T-helper 2 cell (primary cell): ENCODE results near the gene CLCNKB.
"Not testable (repeated sequence)": the region's sequence is repeated elsewhere in the genome, so short reads cannot be mapped to it uniquely, and the experiment has no call there.

Experiments
- DNase-seq, 5 experiments: peaks; one replicate each; pipeline versions ENCODE4 v3.0.0 to v3.0.0-alpha.2; 2012 to 2022
- total RNA-seq, 2 donors: gene quantifications; one replicate each; lab custom pipeline; 2026; lab: John Stamatoyannopoulos, UW

The CLCNKB gene
- total RNA-seq = 0 reads per million in 2 donors

DNA sequence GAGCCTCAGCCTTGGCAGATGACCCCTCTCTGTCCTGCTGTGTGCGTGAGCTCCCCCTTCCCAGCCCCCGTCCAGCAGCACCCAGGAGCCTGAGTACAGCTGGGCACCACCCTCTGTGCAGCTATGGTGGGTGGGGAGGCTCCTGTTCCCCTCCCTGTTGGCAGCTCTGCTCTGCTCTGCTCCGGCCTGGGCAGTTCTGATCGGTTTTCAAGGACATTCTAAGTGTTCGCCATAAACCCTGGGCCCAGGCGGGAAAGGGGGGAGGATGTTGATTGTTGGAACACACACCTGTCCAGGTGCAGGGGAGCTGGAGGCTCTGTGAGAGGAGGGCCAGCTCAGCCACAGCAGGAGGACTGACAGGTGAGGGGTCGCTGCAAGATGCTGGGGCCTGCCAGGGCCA is at the start of gene CLCNKB:
CLCNKB (plus strand) TSS at position 262 of the 400 bp plus-strand sequence. CDS start 711 bp downstream, outside the sequence.
- DNase-seq = no peak

DNA sequence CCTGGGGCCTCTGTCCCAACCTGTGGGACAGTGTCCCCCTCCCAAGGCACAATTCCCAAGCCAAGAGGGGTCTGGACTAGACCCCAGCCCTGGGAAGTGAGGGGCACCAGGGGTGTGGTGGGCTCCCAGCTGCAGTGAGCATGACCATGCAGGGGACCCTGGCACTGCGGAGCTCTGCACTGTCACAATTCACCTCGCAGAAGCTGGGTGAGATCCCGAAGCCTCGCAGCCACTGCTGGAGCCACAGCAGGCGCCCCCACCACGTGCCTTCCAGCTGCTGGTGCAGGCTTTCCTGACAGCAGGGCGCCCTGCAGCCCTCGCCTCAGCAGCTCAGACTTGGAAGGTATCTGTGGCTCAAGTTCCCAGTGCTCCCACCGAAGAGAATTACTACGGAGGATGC is 49.5 kb upstream of the CLCNKB start:
- DNase-seq = no peak

DNA sequence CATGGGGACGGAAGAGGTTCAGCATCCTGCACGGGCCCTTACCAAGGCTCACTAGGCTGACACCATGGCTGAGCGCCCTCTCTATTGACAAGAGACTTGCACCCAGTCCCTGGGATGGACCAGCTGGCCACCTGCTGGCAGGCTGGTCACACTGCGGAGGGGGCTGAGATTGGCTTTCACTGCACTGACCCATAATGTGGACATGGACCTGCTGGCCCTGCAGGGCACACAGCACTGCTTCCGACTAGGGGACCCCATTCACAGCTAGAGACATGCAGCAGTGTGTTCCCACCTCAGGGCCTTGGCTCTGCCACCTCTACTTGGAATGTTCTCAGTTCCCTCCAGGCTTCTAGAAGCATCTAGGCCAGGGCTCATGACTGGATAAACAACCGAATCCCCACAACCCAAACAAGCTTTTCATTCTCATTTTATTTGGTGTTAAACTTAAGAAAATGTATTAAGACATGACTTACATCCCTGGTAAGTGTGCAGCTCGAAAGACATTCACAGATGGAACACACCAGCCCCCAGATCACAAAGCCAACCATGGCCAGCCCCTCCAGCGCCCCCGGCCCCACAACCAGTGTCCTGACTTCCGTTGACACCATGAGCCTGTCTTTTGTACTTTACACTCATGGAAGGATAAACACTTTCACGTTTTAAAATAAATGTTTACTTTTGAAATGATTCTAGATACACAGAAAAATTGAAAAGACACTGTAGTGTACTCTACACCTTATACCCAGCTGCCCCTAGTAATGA is 48.8 kb upstream of the CLCNKB start:
- peak in 3 of 5 experiments; percentile 15 to 38 (median 24) for DNase-seq

DNA sequence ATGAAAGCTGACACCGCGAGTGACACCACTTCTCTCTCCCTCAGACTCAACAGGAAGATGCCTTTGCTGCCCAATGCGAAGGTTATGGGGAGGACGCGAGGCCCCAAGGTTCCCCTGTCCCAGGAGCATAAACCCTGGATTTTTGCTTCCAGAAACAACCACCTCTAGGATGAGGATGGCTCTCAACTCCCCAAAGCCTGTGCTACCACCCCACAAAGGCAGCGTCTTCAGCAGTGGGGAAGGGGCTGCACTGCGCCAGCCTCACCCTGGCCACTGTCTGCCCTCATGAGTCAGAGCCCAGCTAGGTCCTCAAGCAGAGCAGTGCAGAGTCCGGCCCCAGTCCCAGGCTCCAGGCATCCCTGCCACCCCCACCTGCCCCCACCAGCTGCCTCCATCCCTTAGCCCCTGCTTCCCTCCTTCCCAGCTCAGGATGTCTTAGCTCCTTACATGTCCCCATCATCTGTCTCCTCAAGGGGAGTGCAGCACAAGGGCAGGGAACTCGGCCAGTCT is 46.5 kb upstream of the CLCNKB start:
- DNase-seq = no peak

DNA sequence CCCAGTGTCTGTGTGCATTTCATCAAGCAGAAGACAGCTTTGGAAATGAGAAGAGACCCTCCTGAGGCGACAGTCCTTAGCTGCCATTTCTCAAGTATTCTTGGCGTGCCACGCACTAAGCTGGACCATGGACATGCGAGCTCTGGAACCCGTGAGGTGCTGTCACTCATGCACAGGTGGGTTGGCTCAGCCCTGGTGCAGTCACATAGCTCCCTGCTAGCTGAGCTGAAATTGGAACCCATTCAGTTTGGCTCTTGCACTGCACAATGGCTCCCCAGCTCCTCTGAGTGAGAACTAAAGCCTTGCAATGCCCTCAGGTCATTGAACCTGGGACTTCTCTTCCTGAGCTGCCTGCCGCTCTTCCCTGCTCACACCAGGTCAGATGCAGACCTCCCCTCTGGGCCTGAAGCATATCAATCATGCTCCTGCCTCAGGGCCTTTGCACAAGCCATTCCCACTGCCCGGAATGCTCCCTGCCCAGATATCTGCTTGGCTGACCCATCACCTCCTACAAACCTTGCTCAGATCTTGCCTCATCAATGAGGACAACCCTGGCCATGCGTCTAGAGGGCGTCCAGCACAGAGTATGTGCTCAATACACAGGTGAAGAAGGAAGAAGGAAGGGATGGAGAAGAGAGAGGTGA is 45.8 kb upstream of the CLCNKB start:
- DNase-seq = no peak

DNA sequence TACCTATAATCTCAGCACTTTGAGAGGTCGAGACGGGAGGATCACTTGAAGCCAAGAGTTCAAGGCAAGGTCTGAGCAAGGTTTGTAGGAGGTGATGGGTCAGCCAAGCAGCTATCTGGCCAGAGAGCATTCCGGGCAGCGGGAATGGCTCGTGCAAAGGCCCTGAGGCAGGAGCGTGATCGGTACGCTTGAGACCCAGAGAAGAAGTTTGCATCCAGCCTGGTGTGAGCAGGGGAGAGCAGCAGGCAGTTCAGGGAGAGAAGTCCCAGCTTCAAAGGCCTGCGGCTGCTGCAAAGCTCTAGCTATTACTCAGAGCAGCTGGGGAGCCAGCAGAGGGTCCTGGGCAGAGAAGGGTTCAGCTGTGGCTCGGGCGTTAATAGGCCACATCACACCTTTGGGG is 44.7 kb upstream of the CLCNKB start:
- DNase-seq = no peak

DNA sequence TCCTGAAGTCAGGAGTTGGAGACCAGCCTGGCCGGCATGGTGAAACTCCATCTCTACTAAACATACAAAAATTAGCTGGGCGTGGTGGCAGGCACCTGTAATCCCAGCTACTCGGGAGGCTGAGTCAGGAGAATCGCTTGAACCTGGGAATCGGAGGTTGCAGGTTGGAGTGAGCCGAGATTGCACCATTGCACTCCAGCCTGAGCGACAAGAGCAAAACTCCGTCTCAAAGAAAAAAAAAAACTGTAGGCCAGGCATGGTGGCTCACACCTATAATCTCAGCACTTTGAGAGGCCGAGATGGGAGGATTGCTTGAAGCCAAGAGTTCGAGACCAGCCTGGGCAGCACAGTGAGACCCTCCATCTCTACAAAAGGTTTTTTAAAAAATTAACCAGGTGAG is 42.3 kb upstream of the CLCNKB start:
- not testable (repeated sequence) for DNase-seq

DNA sequence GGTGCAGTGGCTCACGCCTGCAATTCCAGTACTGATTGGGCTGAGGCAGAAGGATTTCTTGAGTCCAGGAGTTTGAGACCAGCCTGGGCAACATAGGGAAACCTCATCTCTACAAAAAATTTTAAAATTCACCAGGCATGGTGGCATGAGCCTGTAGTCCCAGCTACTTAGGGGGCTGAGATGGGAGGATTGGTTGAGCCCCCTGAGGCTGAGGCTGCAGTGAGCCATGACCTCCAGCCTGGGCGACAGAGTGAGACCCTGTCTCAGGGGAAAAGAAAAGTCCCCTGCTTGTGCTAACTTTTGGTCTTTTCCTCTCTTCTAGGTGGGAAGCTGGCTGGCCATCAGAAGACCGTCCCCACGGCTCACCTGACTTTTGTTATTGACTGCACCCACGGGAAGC is 38.0 kb upstream of the CLCNKB start:
- no peak for DNase-seq

DNA sequence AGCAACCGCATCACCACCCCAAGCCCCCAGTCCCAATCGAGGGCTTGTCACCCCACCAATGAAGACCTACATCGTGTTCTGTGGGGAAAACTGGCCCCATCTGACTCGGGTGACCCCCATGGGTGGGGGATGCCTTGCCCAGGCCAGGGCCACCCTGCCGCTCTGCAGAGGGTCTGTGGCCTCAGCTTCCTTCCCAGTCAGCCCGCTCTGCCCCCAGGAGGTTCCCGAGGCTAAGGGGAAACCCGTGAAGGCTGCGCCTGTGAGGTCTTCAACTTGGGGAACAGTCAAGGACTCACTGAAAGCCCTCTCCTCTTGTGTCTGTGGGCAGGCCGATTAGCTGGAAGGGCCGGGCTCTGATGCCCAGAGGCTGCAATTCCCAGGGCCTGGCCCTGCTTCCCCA is 37.6 kb upstream of the CLCNKB start:
- no peak for DNase-seq

DNA sequence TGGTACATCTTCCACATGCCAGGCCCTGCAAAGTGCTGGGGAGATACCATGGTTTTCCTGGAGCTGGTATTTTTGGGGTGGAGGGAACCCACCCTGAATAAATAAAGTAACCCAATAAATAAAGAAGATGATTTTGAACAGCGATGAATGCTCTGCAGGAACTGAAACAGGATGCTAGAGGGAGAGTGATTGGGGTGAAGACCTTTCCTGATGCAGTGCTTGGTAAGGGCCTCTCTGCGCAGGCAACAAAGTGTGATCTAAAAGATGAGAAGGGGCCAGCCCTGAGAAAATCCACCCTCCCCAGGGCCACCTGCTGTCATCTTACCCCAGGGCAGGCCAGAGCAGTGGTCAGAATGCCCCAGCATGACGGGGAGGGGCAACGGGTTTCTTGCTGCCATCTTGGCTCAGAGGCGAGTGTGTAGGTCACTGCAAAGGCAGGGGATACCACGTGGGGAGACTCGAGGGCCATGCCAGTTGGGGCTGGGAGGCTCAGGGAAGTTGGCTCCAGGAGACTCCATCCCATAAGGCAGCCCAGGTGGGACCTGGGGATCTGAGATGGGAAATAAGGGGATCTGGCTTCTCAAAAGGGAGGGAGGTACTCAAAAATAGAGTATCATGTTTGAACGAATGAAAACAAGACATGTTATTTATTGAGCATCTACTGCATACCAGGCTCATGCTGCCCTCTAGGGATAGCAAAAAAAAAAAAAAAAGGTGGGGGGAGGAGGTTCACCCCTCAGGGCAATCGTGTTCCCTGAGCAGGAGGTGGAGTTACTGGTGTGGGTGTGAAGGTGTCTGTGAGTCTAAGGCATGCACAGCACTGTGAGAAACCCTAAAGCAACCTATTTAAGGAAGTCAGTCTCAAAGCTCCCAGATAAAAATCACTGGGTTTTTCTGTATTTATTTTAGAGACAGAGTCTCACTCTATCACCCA is 36.8 kb upstream of the CLCNKB start:
- DNase-seq = peak in 1 of 5 experiments; percentile 63

DNA sequence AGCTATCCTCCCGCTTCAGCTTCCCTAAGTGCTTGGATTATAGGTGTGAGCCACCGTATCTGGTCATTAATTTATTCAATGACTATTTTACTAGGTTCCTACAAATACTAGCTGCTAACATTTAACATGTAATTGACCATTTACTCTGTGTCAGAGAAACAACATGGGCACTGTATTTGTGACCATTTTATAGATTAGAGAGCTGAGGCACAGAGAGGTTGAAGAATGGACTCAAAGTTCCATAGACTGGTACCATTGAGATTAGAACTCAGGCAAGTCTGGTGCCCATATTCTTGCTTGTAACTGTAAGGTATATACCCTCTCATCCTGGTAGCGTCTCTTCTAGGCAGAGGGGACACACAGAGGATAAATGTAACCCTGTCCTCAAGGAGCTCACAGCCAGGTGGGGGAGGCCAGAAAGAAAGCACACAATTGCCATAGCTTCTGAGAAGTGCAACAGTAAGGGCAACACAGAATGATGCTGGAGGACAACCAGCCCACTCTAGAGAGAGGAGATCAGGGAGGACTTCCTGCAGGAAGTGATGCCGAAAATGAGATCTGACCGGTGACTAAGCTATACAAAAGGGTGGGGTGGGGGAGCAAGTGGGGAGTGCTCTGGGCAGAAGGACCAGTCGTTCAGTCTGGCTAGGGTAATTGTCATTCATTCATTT is 35.8 kb upstream of the CLCNKB start:
- no peak for DNase-seq

DNA sequence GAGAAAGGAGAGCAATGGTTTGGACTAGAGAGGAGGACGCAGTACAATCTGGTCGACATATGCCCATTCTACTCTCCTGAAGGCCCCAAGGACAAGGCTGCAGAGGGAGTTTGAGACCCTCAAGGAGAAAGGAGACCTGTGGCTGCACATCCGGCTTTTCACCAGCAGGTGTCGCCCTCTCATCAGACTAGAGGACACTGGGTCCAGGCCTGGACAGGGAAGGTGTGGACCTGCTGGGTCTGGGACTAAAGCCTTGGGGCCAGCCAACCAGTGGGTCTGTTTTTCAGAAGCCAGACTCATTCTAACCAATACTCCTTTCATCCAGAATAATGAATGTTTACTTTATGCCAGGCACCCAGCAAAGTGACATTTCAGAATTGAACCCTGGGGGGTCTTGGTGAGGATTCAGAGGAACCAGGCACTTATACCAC is 34.5 kb upstream of the CLCNKB start:
- peak; percentile 33 to 63 (median 46) for DNase-seq

DNA sequence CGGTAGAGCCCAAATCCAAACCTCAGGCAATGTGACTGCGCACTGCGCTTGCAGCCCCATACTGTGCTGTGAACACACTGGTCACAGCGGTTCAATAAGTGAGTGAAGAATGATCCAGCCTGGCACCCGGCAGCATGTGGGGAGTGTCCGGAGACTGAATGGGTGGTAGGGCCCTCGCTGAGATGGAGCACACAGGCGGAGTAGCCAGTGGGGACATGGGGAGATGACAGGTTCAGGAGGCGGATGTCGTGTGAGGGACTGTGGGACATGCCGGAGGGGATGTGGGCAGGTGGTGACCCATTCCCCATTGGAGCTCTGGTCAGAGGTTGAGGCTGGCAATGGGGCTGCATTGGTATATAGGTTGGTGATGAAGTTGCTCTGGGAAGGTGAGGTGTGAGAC is 33.9 kb upstream of the CLCNKB start:
- no peak for DNase-seq

DNA sequence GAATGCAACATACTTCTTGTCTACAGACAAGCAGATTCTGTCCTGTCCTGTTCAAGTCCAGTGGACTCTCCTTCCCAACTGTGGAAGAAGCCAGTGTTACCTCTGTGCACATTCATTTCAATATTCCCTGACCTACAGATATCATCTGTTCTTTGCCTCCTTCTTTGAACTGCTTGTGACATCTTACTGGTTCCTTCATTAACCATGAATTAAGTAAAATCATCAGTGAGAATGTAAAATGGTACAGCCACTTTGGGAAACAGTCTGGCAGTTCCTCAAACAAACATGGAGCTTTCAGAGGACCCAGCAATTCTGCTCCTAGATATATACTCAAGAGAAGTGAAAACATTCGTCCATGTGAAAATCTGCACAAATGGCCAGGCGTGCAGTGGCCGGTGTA is 32.7 kb upstream of the CLCNKB start:
- DNase-seq = no peak

DNA sequence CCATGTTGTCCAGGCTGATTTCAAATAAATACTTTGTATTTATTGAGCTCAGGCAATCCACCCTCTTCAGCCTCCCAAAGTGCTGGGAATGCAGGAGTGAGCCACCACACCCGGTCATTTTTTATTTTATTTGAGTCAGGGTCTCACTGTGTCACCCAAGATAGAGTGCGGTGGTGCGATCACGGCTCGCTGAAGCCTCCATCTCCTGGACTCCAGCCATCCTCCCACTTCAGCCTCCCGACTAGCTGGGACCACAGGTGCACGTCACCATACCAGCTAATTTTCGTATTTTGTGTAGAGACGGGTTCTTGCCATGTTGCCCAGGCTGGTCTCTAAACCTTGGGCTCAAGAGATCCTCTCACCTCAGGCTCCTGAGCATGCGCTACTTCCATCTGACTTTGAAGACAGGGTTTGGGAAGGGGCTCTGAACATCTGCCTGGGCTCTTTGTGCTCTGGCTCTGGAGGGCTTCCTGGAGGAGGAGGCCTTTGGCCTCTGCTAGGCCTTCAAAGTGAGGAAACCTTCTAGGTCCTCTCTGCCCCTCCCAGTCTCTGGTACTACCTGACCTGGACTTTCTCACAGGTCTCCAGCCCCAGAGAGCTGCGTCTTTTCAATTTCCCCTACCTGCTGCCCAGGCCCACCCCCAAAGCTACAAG is 31.5 kb upstream of the CLCNKB start:
- no peak for DNase-seq

DNA sequence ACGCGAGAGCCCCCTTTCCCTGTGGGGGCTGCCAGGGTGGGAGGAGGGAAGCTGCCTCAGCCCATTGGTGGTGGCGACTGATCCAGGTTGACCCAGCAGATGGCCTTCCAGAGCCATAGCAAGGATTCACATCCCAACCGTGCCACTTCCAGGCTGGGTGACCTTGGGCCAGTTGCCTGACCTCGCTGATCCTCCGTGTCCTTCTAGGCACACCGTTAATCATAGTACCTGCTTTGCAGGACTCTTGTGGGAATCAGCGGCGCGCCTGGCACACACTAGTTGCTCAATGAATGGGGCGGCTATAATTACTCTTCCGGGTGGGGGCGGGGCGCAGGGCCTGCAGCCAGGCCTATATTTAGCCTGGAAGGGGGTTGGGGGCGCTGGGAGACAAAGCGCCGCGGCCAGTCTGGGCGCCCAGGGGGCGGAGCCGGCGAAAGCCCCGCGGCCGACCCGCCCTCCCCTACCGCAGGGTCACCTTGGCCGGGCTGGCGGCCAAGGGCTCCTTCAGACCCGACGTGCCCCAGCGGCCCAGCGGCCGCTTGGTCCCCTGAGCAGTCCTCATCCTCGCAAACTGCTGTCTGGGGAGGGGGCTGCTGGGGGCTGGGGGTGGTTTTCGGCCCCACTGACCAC is 30.9 kb upstream of the CLCNKB start:
- peak in 1 of 5 experiments; percentile 32 for DNase-seq

DNA sequence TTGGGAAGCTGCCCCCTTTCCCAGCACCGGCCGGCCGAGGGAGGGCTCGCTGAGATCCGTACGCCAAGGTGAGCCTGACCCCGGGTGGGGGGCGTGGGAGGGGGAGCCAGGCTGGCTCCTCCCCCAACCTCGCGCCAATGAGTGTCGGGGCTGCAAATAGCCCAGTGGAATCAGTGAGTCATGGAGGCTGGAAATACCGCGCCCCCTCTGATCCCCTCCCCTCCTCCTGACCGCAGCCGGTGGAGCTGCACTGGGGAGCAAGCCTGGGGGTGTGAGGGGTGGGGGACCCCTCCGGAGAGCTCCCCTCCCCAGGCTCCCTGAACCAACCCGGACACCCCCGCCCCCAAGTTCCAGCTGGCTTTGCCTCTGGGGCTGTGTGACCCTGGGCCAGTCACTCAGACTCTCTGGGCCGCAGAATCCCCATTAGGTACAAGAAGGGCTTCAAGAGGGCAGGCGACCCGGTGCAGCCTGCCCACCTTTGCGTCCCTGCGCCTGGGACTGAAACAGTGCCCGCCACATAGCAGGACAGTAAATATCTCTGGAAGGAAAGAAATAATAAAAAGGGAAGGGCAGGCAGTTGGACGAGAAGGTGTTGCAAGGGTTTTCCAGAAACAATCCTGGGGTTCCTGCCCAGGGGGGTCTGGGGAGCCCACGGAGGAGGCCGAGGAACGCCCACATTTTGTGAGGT is 30.2 kb upstream of the CLCNKB start:
- DNase-seq = no peak

DNA sequence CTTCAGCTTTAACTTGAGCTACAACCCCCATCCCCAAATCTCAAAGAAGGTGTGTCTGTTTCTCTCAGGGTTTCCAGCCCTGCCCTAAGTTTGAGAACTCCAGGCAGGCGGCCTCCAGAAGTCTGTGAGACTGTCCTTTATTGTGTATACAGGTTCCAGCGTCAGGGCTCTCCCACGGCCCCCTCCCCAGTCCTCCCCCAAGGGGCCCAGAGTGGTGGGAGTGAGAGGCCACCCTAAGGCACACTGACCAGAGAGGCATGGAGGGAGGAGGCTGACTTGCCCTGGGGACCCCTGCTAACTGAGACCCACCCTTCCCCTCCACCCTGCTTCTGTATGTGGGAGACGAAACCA is 29.7 kb upstream of the CLCNKB start:
- no peak for DNase-seq

DNA sequence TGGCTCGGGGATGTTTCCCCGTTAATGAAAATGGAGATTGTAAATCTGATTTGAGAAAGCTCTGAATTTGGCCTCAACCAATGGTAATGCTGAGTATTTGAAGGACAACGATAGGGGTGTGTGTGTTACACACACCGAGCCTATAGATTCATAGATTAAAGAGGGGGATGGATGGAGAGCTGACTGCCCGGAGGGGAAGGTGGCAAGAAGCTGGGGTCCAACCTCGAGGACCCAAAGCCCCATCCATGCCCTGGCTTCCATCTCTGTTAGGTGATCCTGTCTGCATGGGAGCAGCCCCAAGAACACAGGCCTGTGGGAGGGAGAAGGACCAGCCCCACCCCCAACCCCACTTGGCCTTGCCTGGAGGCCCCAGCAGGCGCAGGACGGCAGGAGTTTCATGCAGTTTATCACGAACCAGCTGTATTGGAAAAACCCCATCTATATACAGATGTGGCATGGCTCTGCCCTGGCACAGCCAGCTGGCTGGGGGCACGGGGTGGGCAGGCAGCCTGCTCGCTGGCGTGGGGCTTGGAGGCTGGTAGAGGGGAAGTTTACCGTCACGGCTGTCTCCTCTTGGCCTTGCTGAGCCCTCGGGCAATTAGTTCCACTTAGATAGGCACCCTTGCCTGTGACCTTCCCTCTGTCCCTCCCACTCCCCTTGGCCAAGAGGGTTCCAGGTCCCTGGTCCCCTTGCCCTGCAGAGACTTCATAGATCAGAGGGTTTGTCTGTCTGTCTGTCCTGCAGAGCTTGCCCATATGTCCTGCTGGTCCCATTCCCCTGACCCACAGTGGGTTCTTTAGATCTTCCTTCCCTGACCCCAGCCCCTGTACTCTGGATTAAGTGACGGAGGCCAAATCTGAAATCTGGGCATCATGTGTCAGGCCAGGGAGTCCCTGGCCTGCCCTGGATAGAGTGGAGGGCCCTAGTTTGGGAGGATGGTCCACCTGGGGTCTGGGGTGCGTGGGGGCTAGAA is 28.8 kb upstream of the CLCNKB start:
- no peak for DNase-seq

DNA sequence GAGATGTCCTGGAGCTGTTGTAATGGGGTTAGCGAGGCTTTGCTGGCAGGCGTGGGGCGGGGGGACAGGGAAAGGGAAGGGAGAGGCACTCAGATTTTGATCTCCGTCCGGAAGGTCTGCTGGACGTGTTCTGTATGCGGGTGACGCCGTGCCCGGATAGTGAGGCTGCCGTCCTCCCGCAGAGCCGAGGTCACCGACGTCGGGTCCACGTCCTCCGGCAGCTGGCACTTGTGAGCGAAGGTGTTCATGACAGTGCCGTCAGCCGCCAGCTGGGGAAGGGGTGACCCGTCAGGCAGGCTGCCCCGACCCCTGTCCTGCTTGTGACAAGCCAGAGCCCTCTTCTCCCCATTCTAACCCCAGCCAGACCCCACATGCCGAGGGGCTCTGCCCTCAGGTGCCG is 28.1 kb upstream of the CLCNKB start:
- no peak for DNase-seq
